H1 (cell line): ENCODE measurements around the gene TRIP11. TPM values are rescaled to one million over a fixed set of nuclear protein-coding genes. Genes with fewer than 3 reads are reported as not detected.
A peak's percentile ranks its signal among the peaks of the same experiment; 100 is the strongest.

ENCODE experiments used
- ASH2L ChIP-seq: fragments of 200-600, 300-600 bp; sonication (generic); IDR thresholded peaks from one replicate; pipeline ENCODE4 v1.7.1; 2017; ENCODE audit warnings: low read length
- GTF2F1 ChIP-seq: IDR thresholded peaks from 2 replicates; pipeline ENCODE4 v1.6.1; 2012; ENCODE audit warnings: low read depth, low read length, improper control_type of control experiment, borderline replicate concordance
- JUN ChIP-seq: IDR thresholded peaks from 2 replicates; pipeline ENCODE4 v1.6.1; 2011; ENCODE audit warnings: low read depth, mild to moderate bottlenecking, improper control_type of control experiment, low read length
- POLR2A ChIP-seq, 2 experiments: IDR thresholded peaks; 1 replicate in 1 of 2; 2 replicates in 1 of 2; pipeline ENCODE4 v1.6.1; 2011; ENCODE audit warnings: low read depth in 2 of 2, low read length in 2 of 2, mild to moderate bottlenecking in 2 of 2; ENCODE audit errors: control extremely low read depth in 1 of 2
- POLR2AphosphoS5 ChIP-seq: IDR thresholded peaks from 2 replicates; pipeline ENCODE4 v1.6.1; 2011; ENCODE audit warnings: low read depth, low read length
- RNF2 ChIP-seq: fragments of 200-900, 300-1000 bp; sonication (generic); IDR thresholded peaks from 2 replicates; pipeline ENCODE4 v1.7.1; 2016; ENCODE audit warnings: borderline replicate concordance, low read depth, mild to moderate bottlenecking, antibody characterized with exemption, low read length; ENCODE audit not compliant: poor library complexity, severe bottlenecking; ENCODE audit errors: missing control alignments
- SIX5 ChIP-seq: IDR thresholded peaks from 2 replicates; pipeline ENCODE4 v1.6.1; 2011; ENCODE audit warnings: mild to moderate bottlenecking, low read depth, low read length
- SP2 ChIP-seq: IDR thresholded peaks from 2 replicates; pipeline ENCODE4 v1.6.1; 2012; ENCODE audit warnings: mild to moderate bottlenecking, low read length, inconsistent platforms
- TBP ChIP-seq: IDR thresholded peaks from 2 replicates; pipeline ENCODE4 v1.6.1; 2011; ENCODE audit warnings: low read depth, low read length, improper control_type of control experiment
- TCF12 ChIP-seq: IDR thresholded peaks from 2 replicates; pipeline ENCODE4 v1.6.1; 2011; ENCODE audit warnings: low read depth, mild to moderate bottlenecking, low read length
- polyA plus RNA-seq, 7 experiments: library from polyadenylated mRNA; depleted of rRNA in 3 of 7; stranded (reverse) in 5 of 7; unstranded in 2 of 7; fragments of >200 nt in 5 of 7; fragments of 200-250 nt in 2 of 7; gene quantifications; 1 replicate in 5 of 7; 2 replicates in 1 of 7; 4 replicates in 1 of 7; pipeline versions ENCODE4 v1.2.1 to v1.2.3, GENCODE V29; 2011 to 2013; ENCODE audit warnings: missing spikeins in 2 of 7, mixed read lengths in 2 of 7
- total RNA-seq: library from RNA; stranded (reverse); fragmentation: NEBNext Ultra II Directional; extraction: Animal tissue kit (Norgen Biotek cat#: 25700); gene quantifications from 2 replicates; pipeline ENCODE4 v1.2.1, GENCODE V29; 2021
- TF ChIP-seq, protein P1 (sequence below): fragments of 300-600 bp; sonication (generic); IDR thresholded peaks from 2 replicates; pipeline ENCODE4 v1.7.1; 2012; ENCODE audit warnings: low read length, moderate library complexity, mild to moderate bottlenecking, inconsistent platforms; ENCODE audit not compliant: insufficient replicate concordance

The TRIP11 gene
- total and polyA plus RNA-seq, 2 of the 8 experiments (the other 6 are each of a cell fraction or from before 2014, with no cell fraction given), result 3.3 to 30.4 TPM

DNA sequence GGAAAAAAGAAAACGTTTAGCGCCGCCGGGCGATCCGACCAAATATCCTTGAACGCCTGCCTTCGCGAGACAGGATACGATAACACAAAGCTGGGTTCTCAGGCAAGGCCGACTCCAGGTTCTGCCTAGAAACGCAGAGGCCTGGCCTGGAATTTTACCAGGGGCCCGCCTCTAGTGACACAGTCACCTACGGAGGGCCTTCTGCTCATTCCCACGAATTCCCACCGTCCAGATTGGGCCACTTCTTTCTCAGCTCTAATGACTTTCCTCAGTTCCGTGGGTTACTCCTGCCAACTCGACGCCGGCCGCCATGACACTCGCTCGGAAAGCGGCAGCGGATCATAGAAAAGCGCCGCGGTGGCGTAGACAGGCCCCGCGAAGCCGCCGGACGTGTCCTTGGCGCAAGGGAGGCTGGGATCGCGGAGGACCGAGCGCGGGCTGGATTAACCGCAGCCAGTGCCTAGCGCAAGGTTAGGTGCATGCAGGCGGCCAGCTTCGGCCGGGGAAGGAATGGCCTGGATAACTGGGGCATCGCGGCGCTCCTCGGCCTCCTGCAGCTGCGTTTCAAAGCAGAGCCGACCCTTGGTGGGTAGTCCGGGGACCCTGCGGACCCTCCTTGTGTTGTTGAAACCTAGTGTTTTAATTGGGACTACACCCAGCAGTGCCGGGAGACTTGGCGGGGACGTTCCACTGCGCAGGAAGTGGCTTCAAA is at the start of gene TRIP11 (continued):
- TF ChIP-seq, protein P1, sequence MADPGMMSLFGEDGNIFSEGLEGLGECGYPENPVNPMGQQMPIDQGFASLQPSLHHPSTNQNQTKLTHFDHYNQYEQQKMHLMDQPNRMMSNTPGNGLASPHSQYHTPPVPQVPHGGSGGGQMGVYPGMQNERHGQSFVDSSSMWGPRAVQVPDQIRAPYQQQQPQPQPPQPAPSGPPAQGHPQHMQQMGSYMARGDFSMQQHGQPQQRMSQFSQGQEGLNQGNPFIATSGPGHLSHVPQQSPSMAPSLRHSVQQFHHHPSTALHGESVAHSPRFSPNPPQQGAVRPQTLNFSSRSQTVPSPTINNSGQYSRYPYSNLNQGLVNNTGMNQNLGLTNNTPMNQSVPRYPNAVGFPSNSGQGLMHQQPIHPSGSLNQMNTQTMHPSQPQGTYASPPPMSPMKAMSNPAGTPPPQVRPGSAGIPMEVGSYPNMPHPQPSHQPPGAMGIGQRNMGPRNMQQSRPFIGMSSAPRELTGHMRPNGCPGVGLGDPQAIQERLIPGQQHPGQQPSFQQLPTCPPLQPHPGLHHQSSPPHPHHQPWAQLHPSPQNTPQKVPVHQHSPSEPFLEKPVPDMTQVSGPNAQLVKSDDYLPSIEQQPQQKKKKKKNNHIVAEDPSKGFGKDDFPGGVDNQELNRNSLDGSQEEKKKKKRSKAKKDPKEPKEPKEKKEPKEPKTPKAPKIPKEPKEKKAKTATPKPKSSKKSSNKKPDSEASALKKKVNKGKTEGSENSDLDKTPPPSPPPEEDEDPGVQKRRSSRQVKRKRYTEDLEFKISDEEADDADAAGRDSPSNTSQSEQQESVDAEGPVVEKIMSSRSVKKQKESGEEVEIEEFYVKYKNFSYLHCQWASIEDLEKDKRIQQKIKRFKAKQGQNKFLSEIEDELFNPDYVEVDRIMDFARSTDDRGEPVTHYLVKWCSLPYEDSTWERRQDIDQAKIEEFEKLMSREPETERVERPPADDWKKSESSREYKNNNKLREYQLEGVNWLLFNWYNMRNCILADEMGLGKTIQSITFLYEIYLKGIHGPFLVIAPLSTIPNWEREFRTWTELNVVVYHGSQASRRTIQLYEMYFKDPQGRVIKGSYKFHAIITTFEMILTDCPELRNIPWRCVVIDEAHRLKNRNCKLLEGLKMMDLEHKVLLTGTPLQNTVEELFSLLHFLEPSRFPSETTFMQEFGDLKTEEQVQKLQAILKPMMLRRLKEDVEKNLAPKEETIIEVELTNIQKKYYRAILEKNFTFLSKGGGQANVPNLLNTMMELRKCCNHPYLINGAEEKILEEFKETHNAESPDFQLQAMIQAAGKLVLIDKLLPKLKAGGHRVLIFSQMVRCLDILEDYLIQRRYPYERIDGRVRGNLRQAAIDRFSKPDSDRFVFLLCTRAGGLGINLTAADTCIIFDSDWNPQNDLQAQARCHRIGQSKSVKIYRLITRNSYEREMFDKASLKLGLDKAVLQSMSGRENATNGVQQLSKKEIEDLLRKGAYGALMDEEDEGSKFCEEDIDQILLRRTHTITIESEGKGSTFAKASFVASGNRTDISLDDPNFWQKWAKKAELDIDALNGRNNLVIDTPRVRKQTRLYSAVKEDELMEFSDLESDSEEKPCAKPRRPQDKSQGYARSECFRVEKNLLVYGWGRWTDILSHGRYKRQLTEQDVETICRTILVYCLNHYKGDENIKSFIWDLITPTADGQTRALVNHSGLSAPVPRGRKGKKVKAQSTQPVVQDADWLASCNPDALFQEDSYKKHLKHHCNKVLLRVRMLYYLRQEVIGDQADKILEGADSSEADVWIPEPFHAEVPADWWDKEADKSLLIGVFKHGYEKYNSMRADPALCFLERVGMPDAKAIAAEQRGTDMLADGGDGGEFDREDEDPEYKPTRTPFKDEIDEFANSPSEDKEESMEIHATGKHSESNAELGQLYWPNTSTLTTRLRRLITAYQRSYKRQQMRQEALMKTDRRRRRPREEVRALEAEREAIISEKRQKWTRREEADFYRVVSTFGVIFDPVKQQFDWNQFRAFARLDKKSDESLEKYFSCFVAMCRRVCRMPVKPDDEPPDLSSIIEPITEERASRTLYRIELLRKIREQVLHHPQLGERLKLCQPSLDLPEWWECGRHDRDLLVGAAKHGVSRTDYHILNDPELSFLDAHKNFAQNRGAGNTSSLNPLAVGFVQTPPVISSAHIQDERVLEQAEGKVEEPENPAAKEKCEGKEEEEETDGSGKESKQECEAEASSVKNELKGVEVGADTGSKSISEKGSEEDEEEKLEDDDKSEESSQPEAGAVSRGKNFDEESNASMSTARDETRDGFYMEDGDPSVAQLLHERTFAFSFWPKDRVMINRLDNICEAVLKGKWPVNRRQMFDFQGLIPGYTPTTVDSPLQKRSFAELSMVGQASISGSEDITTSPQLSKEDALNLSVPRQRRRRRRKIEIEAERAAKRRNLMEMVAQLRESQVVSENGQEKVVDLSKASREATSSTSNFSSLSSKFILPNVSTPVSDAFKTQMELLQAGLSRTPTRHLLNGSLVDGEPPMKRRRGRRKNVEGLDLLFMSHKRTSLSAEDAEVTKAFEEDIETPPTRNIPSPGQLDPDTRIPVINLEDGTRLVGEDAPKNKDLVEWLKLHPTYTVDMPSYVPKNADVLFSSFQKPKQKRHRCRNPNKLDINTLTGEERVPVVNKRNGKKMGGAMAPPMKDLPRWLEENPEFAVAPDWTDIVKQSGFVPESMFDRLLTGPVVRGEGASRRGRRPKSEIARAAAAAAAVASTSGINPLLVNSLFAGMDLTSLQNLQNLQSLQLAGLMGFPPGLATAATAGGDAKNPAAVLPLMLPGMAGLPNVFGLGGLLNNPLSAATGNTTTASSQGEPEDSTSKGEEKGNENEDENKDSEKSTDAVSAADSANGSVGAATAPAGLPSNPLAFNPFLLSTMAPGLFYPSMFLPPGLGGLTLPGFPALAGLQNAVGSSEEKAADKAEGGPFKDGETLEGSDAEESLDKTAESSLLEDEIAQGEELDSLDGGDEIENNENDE, result no peak
- TF ChIP-seq RNF2, result no peak
- TF ChIP-seq TBP, result peak; percentile 92
- peak; percentile 83 for TF ChIP-seq POLR2A (IDR thresholded peaks at IDR 0.05; ENCODE audit: control extremely low read depth in 1 of 2, low read depth in 2 of 2, low read length in 2 of 2)
- peak; percentile 72 for TF ChIP-seq GTF2F1
- TF ChIP-seq SIX5, result no peak
- TF ChIP-seq JUN, result no peak
- no peak for TF ChIP-seq TCF12
- peak; percentile 63 for TF ChIP-seq SP2
- TF ChIP-seq ASH2L, result peak; percentile 78
- peak; percentile 96 for TF ChIP-seq POLR2AphosphoS5
